Stimulated activated naive CD4-positive, alpha-beta T cell (primary cell): ENCODE results near the gene ERBIN.
"Not testable (repeated sequence)": the region's sequence is repeated elsewhere in the genome, so short reads cannot be mapped to it uniquely, and the experiment has no call there.

Experiments
- DNase-seq, 6 experiments: peaks; one replicate each; lab custom pipeline; 2025; lab: John Stamatoyannopoulos, UW

ERBIN gene

GRCh38 chr5:65926276-65926783 lies at the start of gene ERBIN:
TSS of gene ERBIN (plus strand) at chr5:65926575. CDS start at chr5:65992719, 66,144 bp downstream.
- peak; percentile 46 to 83 (median 74) for DNase-seq

- DNase-seq = no peak
Measured at GRCh38 chr5:65876970-65877369, 49.4 kb upstream of the ERBIN start.

- not testable (repeated sequence) for DNase-seq
Measured at GRCh38 chr5:65879668-65880256, 46.6 kb upstream of the ERBIN start.

- no peak for DNase-seq
Measured at GRCh38 chr5:65880496-65881072, 45.8 kb upstream of the ERBIN start.

- DNase-seq = no peak
Measured at GRCh38 chr5:65882278-65882677, 44.1 kb upstream of the ERBIN start.

GRCh38 chr5:65883461-65883860 lies 42.9 kb upstream of the ERBIN start:
- no peak for DNase-seq

GRCh38 chr5:65886387-65886786 lies 40.0 kb upstream of the ERBIN start:
- DNase-seq = no peak

GRCh38 chr5:65892024-65892423 lies 34.4 kb upstream of the ERBIN start:
- DNase-seq = not testable (repeated sequence)

- no peak for DNase-seq
Measured at GRCh38 chr5:65892801-65893200, 33.6 kb upstream of the ERBIN start.

- no peak for DNase-seq
Measured at GRCh38 chr5:65893749-65894430, 32.5 kb upstream of the ERBIN start.

GRCh38 chr5:65895891-65896290 lies 30.5 kb upstream of the ERBIN start:
- DNase-seq = no peak

- no peak for DNase-seq
Measured at GRCh38 chr5:65900746-65901145, 25.6 kb upstream of the ERBIN start.

- no peak for DNase-seq
Measured at GRCh38 chr5:65902104-65902503, 24.3 kb upstream of the ERBIN start.

- DNase-seq = no peak
Measured at GRCh38 chr5:65903581-65903980, 22.8 kb upstream of the ERBIN start.

GRCh38 chr5:65906256-65906655 lies 20.1 kb upstream of the ERBIN start:
- DNase-seq = no peak

- DNase-seq = no peak
Measured at GRCh38 chr5:65907135-65907534, 19.2 kb upstream of the ERBIN start.

GRCh38 chr5:65910711-65911110 lies 15.7 kb upstream of the ERBIN start:
- DNase-seq = no peak

- DNase-seq = no peak
Measured at GRCh38 chr5:65912311-65912710, 14.1 kb upstream of the ERBIN start.

- DNase-seq = no peak
Measured at GRCh38 chr5:65913519-65913918, 12.9 kb upstream of the ERBIN start.

GRCh38 chr5:65914641-65915196 lies 11.7 kb upstream of the ERBIN start:
- no peak for DNase-seq

GRCh38 chr5:65915661-65916060 lies 10.7 kb upstream of the ERBIN start:
- DNase-seq = not testable (repeated sequence)

GRCh38 chr5:65916066-65916465 lies 10.3 kb upstream of the ERBIN start:
- no peak for DNase-seq

- DNase-seq = no peak
Measured at GRCh38 chr5:65916636-65917035, 9.7 kb upstream of the ERBIN start.
